SK-N-SH (cell line): Measurements from ENCODE around the gene ANKRD44. TPM values are rescaled to one million over a fixed set of nuclear protein-coding genes. Genes with fewer than 3 reads are reported as not detected.

Experiments
- CTCF ChIA-PET: fragments of 300-600, 350-600 bp; formaldehyde crosslinking; extraction: SDS; loops from one replicate; lab custom pipeline; 2021; lab: Yijun Ruan, JAX
- POLR2A ChIA-PET: fragments of 350-600 bp; sonication (Branson Sonifier 250); formaldehyde crosslinking; extraction: SDS; loops from one replicate; lab custom pipeline; 2020; ENCODE audit warnings: antibody characterized with exemption, inconsistent platforms; lab: Yijun Ruan, JAX
- DNase-seq: peaks from one replicate; pipeline ENCODE4 v3.0.0; 2012
- H2AFZ ChIP-seq: fragments of 200-600 bp; sonication (generic); 2 replicates; pipeline ENCODE4 v1.8.1; 2016; ENCODE audit warnings: antibody characterized with exemption, mild to moderate bottlenecking, low read depth
- H3F3A ChIP-seq: fragments of 200-600 bp; sonication (generic); replicated peaks from 2 replicates; pipeline ENCODE3; 2016; ENCODE audit warnings: antibody characterized with exemption, mild to moderate bottlenecking; ENCODE audit not compliant: insufficient read depth
- H3K27ac ChIP-seq, 2 experiments: fragments of 200-500 bp in 1 of 2; fragments of 200-600 bp in 1 of 2; sonication (Bioruptor generic) in 1 of 2; sonication (generic), shearing (Covaris generic) in 1 of 2; 2 replicates each; pipeline versions ENCODE4 v1.5.1 to v1.6.1; 2014 to 2016; ENCODE audit warnings: low read depth in 2 of 2, inconsistent platforms in 1 of 2, low read length in 1 of 2, mild to moderate bottlenecking in 1 of 2, mixed read lengths in 1 of 2
- H3K27me3 ChIP-seq: fragments of 200-600 bp; sonication (generic), shearing (Covaris generic); 2 replicates; pipeline ENCODE4 v1.6.1; 2016; ENCODE audit warnings: mixed run types; ENCODE audit not compliant: insufficient read depth
- H3K36me3 ChIP-seq, 2 experiments: fragments of 200-500 bp in 1 of 2; fragments of 200-600 bp in 1 of 2; sonication (Bioruptor generic) in 1 of 2; sonication (generic) in 1 of 2; replicated peaks in 1 of 2; 2 replicates each; pipeline versions ENCODE3 to v1.5.1; 2014 to 2016; ENCODE audit warnings: low read length in 1 of 2, mild to moderate bottlenecking in 1 of 2; ENCODE audit not compliant: insufficient read depth in 2 of 2, control insufficient read depth in 1 of 2
- H3K4me1 ChIP-seq, 2 experiments: fragments of 200-500 bp in 1 of 2; fragments of 200-600 bp in 1 of 2; sonication (Bioruptor generic) in 1 of 2; sonication (generic), shearing (Covaris generic) in 1 of 2; 2 replicates each; pipeline versions ENCODE4 v1.5.1 to v1.6.1; 2014 to 2016; ENCODE audit warnings: low read depth in 1 of 2, low read length in 1 of 2, mixed run types in 1 of 2; ENCODE audit not compliant: insufficient read depth in 2 of 2, control insufficient read depth in 1 of 2
- H3K4me2 ChIP-seq: fragments of 200-600 bp; sonication (generic), shearing (Covaris generic); 2 replicates; pipeline ENCODE4 v1.6.1; 2017; ENCODE audit warnings: mixed run types
- H3K4me3 ChIP-seq, 2 experiments: fragments of 200-500 bp in 1 of 2; fragments of 200-600 bp in 1 of 2; sonication (Bioruptor generic) in 1 of 2; sonication (generic), shearing (Covaris generic) in 1 of 2; 2 replicates each; pipeline versions ENCODE4 v1.5.1 to v1.8.1; 2014 to 2016; ENCODE audit warnings: low read depth in 2 of 2, inconsistent platforms in 1 of 2, low read length in 1 of 2, mild to moderate bottlenecking in 1 of 2, mixed read lengths in 1 of 2, moderate library complexity in 1 of 2
- H3K79me2 ChIP-seq: fragments of 200-600 bp; sonication (generic); 2 replicates; pipeline ENCODE4 v1.8.1; 2017; ENCODE audit warnings: mild to moderate bottlenecking; ENCODE audit not compliant: insufficient read depth
- H3K9ac ChIP-seq: fragments of 200-600 bp; sonication (generic); 2 replicates; pipeline ENCODE4 v1.6.1; 2017; ENCODE audit warnings: mixed run types
- H3K9me2 ChIP-seq: fragments of 200-600 bp; sonication (generic); 2 replicates; pipeline ENCODE4 v1.6.1; 2017; ENCODE audit warnings: mixed run types
- H3K9me3 ChIP-seq: fragments of 200-600 bp; sonication (generic); 2 replicates; pipeline ENCODE4 v1.6.1; 2017; ENCODE audit warnings: mixed run types, mild to moderate bottlenecking, moderate library complexity
- H4K20me1 ChIP-seq: fragments of 200-600 bp; sonication (generic); 2 replicates; pipeline ENCODE4 v1.6.1; 2017; ENCODE audit warnings: mild to moderate bottlenecking, mixed run types; ENCODE audit not compliant: insufficient read depth
- CHD2 ChIP-seq: fragments of 150-350 bp; IDR thresholded peaks from 2 replicates; pipeline ENCODE4 v1.6.1; 2018; ENCODE audit warnings: low read length; ENCODE audit not compliant: partially characterized antibody
- CTCF ChIP-seq: fragments of 200-600 bp; sonication (generic); IDR thresholded peaks from 2 replicates; pipeline ENCODE4 v1.6.1; 2017; ENCODE audit warnings: antibody characterized with exemption, mild to moderate bottlenecking, moderate library complexity
- FOSL2 ChIP-seq: IDR thresholded peaks from 2 replicates; pipeline ENCODE4 v1.4.0; 2012; ENCODE audit warnings: low read depth, mild to moderate bottlenecking, moderate library complexity, borderline replicate concordance
- FOXJ3 ChIP-seq: sonication (generic); formaldehyde crosslinking; IDR thresholded peaks from 2 replicates; pipeline ENCODE4 v1.5.1; 2020; ENCODE audit warnings: mild to moderate bottlenecking, missing genetic modification reagents
- FOXM1 ChIP-seq: IDR thresholded peaks from 2 replicates; pipeline ENCODE4 v1.4.0; 2012; ENCODE audit warnings: low read depth, mild to moderate bottlenecking
- GABPA ChIP-seq: IDR thresholded peaks from 2 replicates; pipeline ENCODE4 v1.4.0; 2012; ENCODE audit warnings: low read depth, mild to moderate bottlenecking
- GATA2 ChIP-seq: sonication (generic); formaldehyde crosslinking; IDR thresholded peaks from 2 replicates; pipeline ENCODE4 v1.5.0; 2020; ENCODE audit warnings: mild to moderate bottlenecking, missing genetic modification reagents
- IRF3 ChIP-seq: fragments of 150-350 bp; IDR thresholded peaks from 2 replicates; pipeline ENCODE4 v1.6.1; 2016; ENCODE audit warnings: mild to moderate bottlenecking, low read depth, low read length
- JUND ChIP-seq: IDR thresholded peaks from 2 replicates; pipeline ENCODE4 v1.4.0; 2012
- NFIC ChIP-seq: IDR thresholded peaks from 2 replicates; pipeline ENCODE4 v1.4.0; 2012; ENCODE audit warnings: borderline replicate concordance
- RCOR1 ChIP-seq: fragments of 150-350 bp; IDR thresholded peaks from 2 replicates; pipeline ENCODE4 v1.6.1; 2017; ENCODE audit warnings: antibody characterized with exemption, low read length
- RXRA ChIP-seq: IDR thresholded peaks from 2 replicates; pipeline ENCODE4 v1.4.0; 2012; ENCODE audit warnings: low read depth, mild to moderate bottlenecking, borderline replicate concordance
- SMC3 ChIP-seq: IDR thresholded peaks from 2 replicates; pipeline ENCODE4 v1.6.1; 2012; ENCODE audit warnings: low read depth, low read length, improper control_type of control experiment
- TAF1 ChIP-seq: IDR thresholded peaks from 2 replicates; pipeline ENCODE4 v1.6.1; 2012; ENCODE audit warnings: low read depth, mild to moderate bottlenecking, low read length, moderate library complexity, borderline replicate concordance
- USF1 ChIP-seq: IDR thresholded peaks from 2 replicates; pipeline ENCODE4 v1.4.0; 2012; ENCODE audit warnings: low read depth, borderline replicate concordance
- USF2 ChIP-seq: fragments of 150-350 bp; IDR thresholded peaks from 2 replicates; pipeline ENCODE4 v1.6.1; 2017; ENCODE audit warnings: antibody characterized with exemption, low read length, low read depth, borderline replicate concordance
- WGBS: methylation state at CpG from one replicate; pipeline ENCODE4 v1.1.6; 2017; ENCODE audit warnings: low lambda C conversion rate; 5-methylcytosine and 5-hydroxymethylcytosine counted together
- polyA plus RNA-seq, 3 experiments: library from polyadenylated mRNA; depleted of rRNA; stranded (reverse); fragments of >200 nt; gene quantifications; 2 replicates each; pipeline ENCODE4 v1.2.3, GENCODE V29; 2012

ANKRD44 gene
- polyA plus RNA-seq, 1 of the 3 experiments (the other 2 are of a cell fraction) = 12.5 TPM

GRCh38 chr2:197144183-197144582, 166.4 kb downstream of the ANKRD44 start (continued):
- TF ChIP-seq FOXM1 (no peak), GABPA (no peak), RCOR1 (peak; percentile 79), CTCF (no peak), USF1 (no peak), TAF1 (no peak), CHD2 (peak; percentile 47), RXRA (no peak), NFIC (no peak), SMC3 (no peak)

- Histone ChIP-seq H3K9ac (no peak overlapping the region), H3F3A (no peaks in the 10 kb centered on the region), H3K27me3 (no peaks in the 10 kb centered on the region), H3K9me2 (no peaks in the 10 kb centered on the region; the same call in 1 of the 2 replicates), H3K4me3 (no peak overlapping the region), H3K79me2 (no peaks in the 10 kb centered on the region), H3K9me3 (no peaks in the 10 kb centered on the region), H3K36me3 (peaks cover 0 to 3% of the 10 kb centered on the region in 2 experiments), H3K4me2 (no peak overlapping the region), H4K20me1 (no peaks in the 10 kb centered on the region), H3K4me1 (peaks cover 10 to 21% of the 10 kb centered on the region in 2 experiments; a peak in 3 of 4 replicates), H3K27ac (peak overlapping the region in 1 of 2 experiments; percentile 60; a peak in 1 of 4 replicates), H2AFZ (no peak overlapping the region)
- TF ChIP-seq FOXJ3 (no peak), RCOR1 (no peak), JUND (no peak), FOSL2 (no peak), IRF3 (no peak), TAF1 (no peak), USF2 (no peak), GATA2 (CRISPR knock-in tag) (no peak)
- CTCF ChIA-PET = interaction anchor here (1.1 to 3.0 kb wide), 6 partner anchors 27 to 237 kb away, joined by 3 to 10 read pairs (median 4); no protein-coding TSS in a partner anchor
- WGBS = 99% methylated on average over 2 of the region's 2 CpGs
- no peak for DNase-seq
- POLR2A ChIA-PET = no interaction called here
Observed at GRCh38 chr2:197141702-197142473, 168.7 kb downstream of the ANKRD44 start.
